BE2C (cell line): ENCODE results near the gene CFAP54.
"Not testable (repeated sequence)": the region's sequence is repeated elsewhere in the genome, so short reads cannot be mapped to it uniquely, and the experiment has no call there.

ENCODE experiments used
- DNase-seq: peaks from one replicate; pipeline ENCODE4 v3.0.0-alpha.2; 2020
- H3K27me3 ChIP-seq: fragments of 250-450 bp; sonication (Bioruptor Pico); 2 replicates; pipeline ENCODE4 v1.5.1; 2020; ENCODE audit warnings: mild to moderate bottlenecking
- H3K36me3 ChIP-seq: fragments of 250-450 bp; sonication (Bioruptor Pico); 2 replicates; pipeline ENCODE4 v1.5.1; 2020; ENCODE audit warnings: mild to moderate bottlenecking
- H3K4me1 ChIP-seq: fragments of 250-450 bp; sonication (Bioruptor Pico); 2 replicates; pipeline ENCODE4 v1.5.1; 2020
- H3K4me3 ChIP-seq: 2 replicates; pipeline ENCODE4 v1.5.1; 2011; ENCODE audit warnings: low read depth, low read length
- H3K9me3 ChIP-seq: fragments of 250-450 bp; sonication (Bioruptor Pico); 2 replicates; pipeline ENCODE4 v1.5.1; 2020
- TF ChIP-seq, protein P1 (sequence below): IDR thresholded peaks from 2 replicates; pipeline ENCODE4 v1.5.1; 2012; ENCODE audit warnings: mild to moderate bottlenecking, low read depth, low read length

CFAP54 gene

DNA sequence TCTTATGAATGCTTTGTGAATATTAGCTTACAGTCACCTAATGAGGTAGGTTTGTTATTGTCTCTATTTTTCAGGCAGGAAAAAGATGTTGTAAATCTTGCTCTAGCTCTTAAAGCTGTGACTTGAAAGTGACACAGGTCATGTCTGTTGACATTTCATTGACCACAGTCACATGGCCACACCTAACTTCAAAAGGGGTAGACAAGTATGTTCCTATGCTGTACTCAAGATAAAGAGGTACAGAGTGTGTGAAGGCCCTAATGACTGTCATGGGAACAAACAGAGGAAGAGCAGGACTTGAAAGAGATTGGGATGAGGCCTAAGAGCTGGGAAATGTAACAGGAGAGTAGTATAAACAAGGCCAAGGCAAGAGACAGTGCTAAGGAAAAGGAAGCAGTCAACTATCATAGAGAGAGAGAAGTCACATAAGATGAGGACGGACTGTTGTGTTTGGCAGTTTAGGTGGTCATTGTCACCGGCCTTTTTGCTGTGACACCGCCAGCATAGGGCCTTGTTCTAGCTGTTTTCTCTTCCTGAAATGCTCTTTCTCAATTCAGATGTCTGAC is 181.0 kb downstream of the CFAP54 start:
- DNase-seq, result no peak
- no peaks in the 10 kb centered on the region for H3K9me3 ChIP-seq
- H3K4me1 ChIP-seq, result no peaks in the 10 kb centered on the region
- H3K36me3 ChIP-seq, result no peaks in the 10 kb centered on the region
- H3K4me3 ChIP-seq, result no peak overlapping the region
- no peaks in the 10 kb centered on the region for H3K27me3 ChIP-seq
- TF ChIP-seq, protein P1, sequence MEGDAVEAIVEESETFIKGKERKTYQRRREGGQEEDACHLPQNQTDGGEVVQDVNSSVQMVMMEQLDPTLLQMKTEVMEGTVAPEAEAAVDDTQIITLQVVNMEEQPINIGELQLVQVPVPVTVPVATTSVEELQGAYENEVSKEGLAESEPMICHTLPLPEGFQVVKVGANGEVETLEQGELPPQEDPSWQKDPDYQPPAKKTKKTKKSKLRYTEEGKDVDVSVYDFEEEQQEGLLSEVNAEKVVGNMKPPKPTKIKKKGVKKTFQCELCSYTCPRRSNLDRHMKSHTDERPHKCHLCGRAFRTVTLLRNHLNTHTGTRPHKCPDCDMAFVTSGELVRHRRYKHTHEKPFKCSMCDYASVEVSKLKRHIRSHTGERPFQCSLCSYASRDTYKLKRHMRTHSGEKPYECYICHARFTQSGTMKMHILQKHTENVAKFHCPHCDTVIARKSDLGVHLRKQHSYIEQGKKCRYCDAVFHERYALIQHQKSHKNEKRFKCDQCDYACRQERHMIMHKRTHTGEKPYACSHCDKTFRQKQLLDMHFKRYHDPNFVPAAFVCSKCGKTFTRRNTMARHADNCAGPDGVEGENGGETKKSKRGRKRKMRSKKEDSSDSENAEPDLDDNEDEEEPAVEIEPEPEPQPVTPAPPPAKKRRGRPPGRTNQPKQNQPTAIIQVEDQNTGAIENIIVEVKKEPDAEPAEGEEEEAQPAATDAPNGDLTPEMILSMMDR, result no peak

DNA sequence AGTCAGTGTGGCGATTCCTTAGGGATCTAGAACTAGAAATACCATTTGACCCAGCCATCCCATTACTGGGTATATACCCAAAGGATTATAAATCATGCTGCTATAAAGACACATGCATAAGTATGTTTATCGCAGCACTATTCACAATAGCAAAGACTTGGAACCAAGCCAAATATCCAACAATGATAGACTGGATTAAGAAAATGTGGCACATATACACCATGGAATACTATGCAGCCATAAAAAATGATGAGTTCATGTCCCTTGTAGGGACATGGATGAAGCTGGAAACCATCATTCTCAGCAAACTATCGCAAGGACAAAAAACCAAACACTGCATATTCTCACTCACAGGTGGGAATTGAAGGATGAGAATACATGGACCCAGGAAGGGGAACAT is 186.1 kb downstream of the CFAP54 start:
- H3K9me3 ChIP-seq, H3K36me3 ChIP-seq, DNase-seq, H3K4me1 ChIP-seq, H3K27me3 ChIP-seq, H3K4me3 ChIP-seq: not testable (repeated sequence)

DNA sequence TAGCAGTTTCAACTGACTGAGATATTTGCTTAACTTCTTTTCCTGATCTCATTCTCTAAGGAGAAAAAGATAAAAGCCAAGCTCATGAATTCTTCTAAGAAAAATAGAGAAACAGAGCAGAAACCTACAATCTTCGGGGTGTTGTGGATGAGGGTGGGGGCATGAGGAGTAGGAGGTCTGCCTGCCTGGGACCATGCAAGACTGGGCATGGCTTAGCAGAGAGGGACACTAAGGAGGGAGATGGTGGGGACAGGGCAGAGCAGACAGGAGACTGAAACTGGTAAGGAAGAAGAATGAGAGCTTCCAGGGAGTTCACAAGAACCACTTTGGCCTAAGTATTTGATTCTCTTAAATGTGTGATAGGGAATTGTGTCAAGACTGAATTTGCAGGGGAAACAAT is 188.0 kb downstream of the CFAP54 start:
- Histone ChIP-seq H3K4me1 (no peaks in the 10 kb centered on the region), H3K4me3 (no peak overlapping the region), H3K9me3 (no peaks in the 10 kb centered on the region), H3K27me3 (peaks cover 4% of the 10 kb centered on the region; the same call in 1 of the 2 replicates), H3K36me3 (no peaks in the 10 kb centered on the region)
- TF ChIP-seq, protein P1, result no peak
- DNase-seq, result no peak

DNA sequence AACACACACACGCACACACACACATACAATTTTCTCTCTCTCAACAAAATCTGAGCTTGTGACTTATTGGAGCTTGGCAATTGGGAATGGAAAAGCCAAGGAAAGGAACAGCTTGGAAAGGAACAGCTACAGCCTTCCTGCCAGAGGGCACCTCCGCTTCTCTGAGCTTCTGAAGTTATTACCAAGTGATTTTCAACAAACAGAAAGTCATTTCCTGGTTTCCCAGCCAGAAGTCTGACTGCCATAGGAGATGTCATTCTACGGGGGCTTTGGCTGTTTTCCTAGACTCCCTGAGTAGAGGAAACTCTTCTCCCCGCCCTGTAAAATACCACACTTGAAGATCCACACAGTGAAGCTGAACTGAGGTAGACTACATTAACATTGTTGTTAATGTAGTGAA is 198.3 kb downstream of the CFAP54 start:
- no peaks in the 10 kb centered on the region for H3K4me1 ChIP-seq
- H3K4me3 ChIP-seq, result no peak overlapping the region
- TF ChIP-seq, protein P1, result no peak
- no peaks in the 10 kb centered on the region for H3K9me3 ChIP-seq
- no peaks in the 10 kb centered on the region for H3K27me3 ChIP-seq
- H3K36me3 ChIP-seq, result no peaks in the 10 kb centered on the region
- no peak for DNase-seq

DNA sequence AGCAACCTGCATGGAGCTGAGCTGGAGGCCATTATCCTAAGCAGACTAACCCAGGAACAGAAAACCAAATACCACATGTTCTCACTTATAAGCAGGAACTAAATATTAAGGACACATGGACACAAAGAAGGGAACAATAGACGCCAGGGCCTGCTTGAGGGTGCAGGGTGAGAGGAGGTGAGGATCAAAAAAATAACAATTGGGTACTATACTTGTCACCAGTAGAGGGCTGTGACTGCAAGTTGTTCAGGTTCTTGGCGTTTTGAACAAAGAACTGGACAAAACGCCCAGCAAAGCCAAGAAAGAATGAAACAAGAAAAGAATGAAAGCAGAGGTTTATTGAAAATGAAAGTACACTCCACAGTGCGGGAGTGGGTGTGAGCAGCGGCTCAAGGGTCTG is 209.1 kb downstream of the CFAP54 start:
- TF ChIP-seq, protein P1, result no peak
- Histone ChIP-seq H3K27me3 (no peaks in the 10 kb centered on the region), H3K36me3 (no peaks in the 10 kb centered on the region), H3K9me3 (no peaks in the 10 kb centered on the region), H3K4me1 (no peaks in the 10 kb centered on the region), H3K4me3 (no peak overlapping the region)
- DNase-seq, result no peak

DNA sequence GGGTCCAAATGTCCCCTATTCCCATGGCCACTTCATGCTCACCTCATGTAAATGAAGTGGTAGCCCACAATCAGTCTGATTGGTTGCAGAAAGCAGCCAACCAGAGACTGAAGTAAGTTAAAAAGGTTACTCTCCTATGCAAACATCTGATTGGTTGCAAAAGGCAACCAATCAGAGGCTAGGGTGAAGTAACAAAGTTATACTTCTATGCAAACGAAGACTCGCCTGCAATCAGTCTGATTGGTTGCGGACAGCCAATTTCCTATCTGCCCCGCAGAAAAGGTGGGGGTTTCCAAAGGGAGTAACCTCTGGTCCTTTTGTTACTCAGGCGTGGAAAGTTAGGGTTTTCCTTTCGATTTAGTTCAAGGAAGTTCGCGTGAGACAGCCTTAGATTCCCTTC is 209.6 kb downstream of the CFAP54 start:
- DNase-seq, result no peak
- H3K9me3 ChIP-seq, result no peaks in the 10 kb centered on the region
- no peak overlapping the region for H3K4me3 ChIP-seq
- no peaks in the 10 kb centered on the region for H3K27me3 ChIP-seq
- no peaks in the 10 kb centered on the region for H3K4me1 ChIP-seq
- TF ChIP-seq, protein P1, result no peak
- no peaks in the 10 kb centered on the region for H3K36me3 ChIP-seq

DNA sequence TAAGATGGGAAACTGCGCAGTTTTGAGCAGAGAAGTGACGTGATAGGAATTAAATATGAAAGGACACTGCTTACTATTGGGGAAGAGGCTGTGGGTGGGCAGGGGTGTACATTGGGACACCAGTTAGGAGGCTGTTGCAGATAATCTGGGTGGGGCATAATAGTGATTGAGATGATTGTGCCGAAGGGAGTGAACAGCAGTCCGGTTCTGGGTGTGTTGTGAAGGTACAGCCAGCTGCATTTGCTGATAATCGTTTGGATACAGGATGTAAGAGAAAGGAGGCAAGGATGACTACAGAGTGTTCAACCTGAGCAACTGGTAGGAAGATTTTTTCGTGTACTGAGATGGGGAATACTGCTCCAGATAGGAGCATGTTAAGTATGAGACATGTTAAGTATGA is 212.5 kb downstream of the CFAP54 start:
- no peak for DNase-seq
- Histone ChIP-seq H3K27me3 (no peaks in the 10 kb centered on the region), H3K4me1 (no peaks in the 10 kb centered on the region), H3K9me3 (no peaks in the 10 kb centered on the region), H3K36me3 (no peaks in the 10 kb centered on the region), H3K4me3 (no peak overlapping the region)
- TF ChIP-seq, protein P1, result no peak
